NCI-H1436 treated with DMSO at 0.1 percent for 48 hours (cell line): ENCODE data around the gene MYBPH.

Experiments
- DNase-seq: peaks from one replicate; lab custom pipeline; 2025; lab: John Stamatoyannopoulos, UW

MYBPH gene

GRCh38 chr1:203200916-203201315 is 25.3 kb upstream of the MYBPH start:
- no peak for DNase-seq

- DNase-seq: no peak
Observed at GRCh38 chr1:203199816-203200571, 24.4 kb upstream of the MYBPH start.

- DNase-seq: no peak
Observed at GRCh38 chr1:203199481-203199815, 23.8 kb upstream of the MYBPH start.

- no peak for DNase-seq
Observed at GRCh38 chr1:203199002-203199401, 23.4 kb upstream of the MYBPH start.

- no peak for DNase-seq
Observed at GRCh38 chr1:203197625-203198024, 22.0 kb upstream of the MYBPH start.

- no peak for DNase-seq
Observed at GRCh38 chr1:203196371-203196770, 20.7 kb upstream of the MYBPH start.

GRCh38 chr1:203190949-203191348 is 15.3 kb upstream of the MYBPH start:
- no peak for DNase-seq

- no peak for DNase-seq
Observed at GRCh38 chr1:203189951-203190352, 14.3 kb upstream of the MYBPH start.

GRCh38 chr1:203188686-203189232 is 13.1 kb upstream of the MYBPH start:
- no peak for DNase-seq

GRCh38 chr1:203187689-203188264 is 12.2 kb upstream of the MYBPH start:
- no peak for DNase-seq

- no peak for DNase-seq
Observed at GRCh38 chr1:203187304-203187685, 11.7 kb upstream of the MYBPH start.

- DNase-seq: no peak
Observed at GRCh38 chr1:203186446-203187303, 11.0 kb upstream of the MYBPH start, which contains the start of gene CHI3L1. TSS of gene CHI3L1 (minus strand) at chr1:203186704. CDS start at chr1:203186623, 81 bp downstream.

GRCh38 chr1:203186091-203186445 is 10.4 kb upstream of the MYBPH start:
- DNase-seq: no peak

- DNase-seq: no peak
Observed at GRCh38 chr1:203185585-203185984, 10.0 kb upstream of the MYBPH start.

GRCh38 chr1:203185061-203185461 is 9.4 kb upstream of the MYBPH start:
- no peak for DNase-seq

- no peak for DNase-seq
Observed at GRCh38 chr1:203184467-203184866, 8.8 kb upstream of the MYBPH start.

- DNase-seq: no peak
Observed at GRCh38 chr1:203183828-203184227, 8.2 kb upstream of the MYBPH start.

GRCh38 chr1:203182387-203182953 is 6.8 kb upstream of the MYBPH start:
- DNase-seq: no peak

- no peak for DNase-seq
Observed at GRCh38 chr1:203181586-203182386, 6.2 kb upstream of the MYBPH start.

- no peak for DNase-seq
Observed at GRCh38 chr1:203180611-203181330, 5.1 kb upstream of the MYBPH start.

- no peak for DNase-seq
Observed at GRCh38 chr1:203179667-203180005, 4.0 kb upstream of the MYBPH start.
